K562 (cell line): ENCODE measurements around the gene AJAP1. TPM values are rescaled to one million over a fixed set of nuclear protein-coding genes. Genes with fewer than 3 reads are reported as not detected.

Experiments
- CEBPZ ChIP-seq: fragments of 150-350 bp; IDR thresholded peaks from 2 replicates; pipeline ENCODE4 v1.6.1; 2014; ENCODE audit warnings: low read depth, mild to moderate bottlenecking, low read length, borderline replicate concordance
- CTBP1 ChIP-seq: fragments of 450-650 bp; IDR thresholded peaks from 2 replicates; pipeline ENCODE4 v1.6.1; 2016; ENCODE audit warnings: borderline replicate concordance
- ETV1 ChIP-seq: fragments of 450-650 bp; conservative IDR thresholded peaks from 2 replicates; pipeline ENCODE4 v1.6.1; 2016; ENCODE audit warnings: missing genetic modification characterization, control low read depth, low read depth, missing compliant biosample characterization
- HLTF ChIP-seq: fragments of 450-650 bp; IDR thresholded peaks from 2 replicates; pipeline ENCODE4 v1.6.1; 2016
- JUN ChIP-seq, 2 experiments: sonication (generic) in 1 of 2; formaldehyde crosslinking in 1 of 2; IDR thresholded peaks; 2 replicates each; pipeline versions ENCODE4 v1.6.1 to v1.8.0; 2012 to 2022; ENCODE audit warnings: borderline replicate concordance in 2 of 2, mild to moderate bottlenecking in 2 of 2, improper control_type of control experiment in 1 of 2, low read depth in 1 of 2, low read length in 1 of 2, missing genetic modification reagents in 1 of 2
- KAT8 ChIP-seq: fragments of 450-650 bp; IDR thresholded peaks from 2 replicates; pipeline ENCODE4 v1.6.1; 2016; ENCODE audit warnings: low read depth, mild to moderate bottlenecking
- MAFG ChIP-seq: fragments of 450-650 bp; conservative IDR thresholded peaks from 2 replicates; pipeline ENCODE4 v1.6.1; 2016; ENCODE audit warnings: missing genetic modification characterization, missing compliant biosample characterization
- NCOR1 ChIP-seq: fragments of 450-650 bp; IDR thresholded peaks from 2 replicates; pipeline ENCODE4 v1.6.1; 2016; ENCODE audit warnings: mild to moderate bottlenecking, moderate library complexity
- SAFB2 ChIP-seq: fragments of 200-400 bp; formaldehyde crosslinking; IDR thresholded peaks from 2 replicates; pipeline ENCODE4 v1.6.1; 2018; ENCODE audit warnings: borderline replicate concordance, low read length, low read depth, moderate library complexity; ENCODE audit not compliant: severe bottlenecking
- SMARCA4 ChIP-seq: fragments of 450-650 bp; IDR thresholded peaks from 2 replicates; pipeline ENCODE4 v1.6.1; 2016
- ZNF277 ChIP-seq: fragments of 250-450 bp; sonication (Bioruptor Pico); IDR thresholded peaks from 2 replicates; pipeline ENCODE4 v1.8.0; 2022; ENCODE audit warnings: inconsistent platforms, mild to moderate bottlenecking, moderate library complexity, borderline replicate concordance
- ZNF318 ChIP-seq, 2 experiments: fragments of 450-650 bp; IDR thresholded peaks; 2 replicates each; pipeline ENCODE4 v1.6.1; 2016; ENCODE audit warnings: mild to moderate bottlenecking in 2 of 2, borderline replicate concordance in 1 of 2, low read depth in 1 of 2, moderate library complexity in 1 of 2
- ZNF395 ChIP-seq: fragments of 200-800 bp; sonication (Bioruptor generic); IDR thresholded peaks from 2 replicates; pipeline ENCODE4 v1.6.1; 2017; ENCODE audit warnings: missing genetic modification characterization, missing compliant biosample characterization
- polyA plus RNA-seq, 8 experiments: library from polyadenylated mRNA; depleted of rRNA in 4 of 8; stranded (reverse) in 5 of 8; unstranded in 3 of 8; fragments of >200 nt; fragmentation: Nextera tagmentation in 2 of 8; fragmentation: Illumina TruSeq in 1 of 8; extraction: Ambion mirVana in 2 of 8; extraction: Trizol in 1 of 8; gene quantifications; 2 replicates each; pipeline versions ENCODE4 v1.2.1 to v1.2.3, GENCODE V29; 2011 to 2014; ENCODE audit warnings: inconsistent platforms in 1 of 8, missing spikeins in 1 of 8
- total RNA-seq, 7 experiments: library from RNA; depleted of rRNA in 6 of 7; stranded (reverse); fragments of >200 nt in 6 of 7; fragmentation: Illumina TruSeq in 2 of 7; extraction: Trizol in 2 of 7; gene quantifications; 2 replicates each; pipeline versions ENCODE4 v1.2.1 to v1.2.3, GENCODE V29; 2011 to 2021; ENCODE audit warnings: low replicate concordance in 1 of 7

AJAP1 gene
- total and polyA plus RNA-seq, 9 of the 15 experiments (the other 6 are each of a cell fraction or from before 2014, with no cell fraction given) = not detected

DNA sequence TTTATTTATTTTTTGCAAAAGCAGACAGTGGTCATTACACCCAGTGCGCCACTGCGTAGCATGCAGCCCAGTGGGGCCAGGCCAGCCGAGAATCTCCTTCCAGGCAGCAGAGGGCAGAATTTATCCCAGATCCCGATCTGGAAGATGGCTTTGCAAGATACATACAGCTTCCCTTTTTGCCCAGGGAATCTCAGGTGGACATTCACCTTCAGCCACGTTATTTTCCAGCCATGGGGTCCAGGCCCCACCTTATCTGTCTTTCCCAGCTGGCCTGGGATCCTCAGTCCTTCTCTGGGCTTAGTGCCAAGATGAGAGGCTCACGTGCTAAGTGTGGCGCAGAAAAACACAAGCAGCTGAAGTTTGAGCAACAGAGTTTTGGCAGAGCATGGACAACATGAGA is 123.6 kb downstream of the AJAP1 start (continued):
- TF ChIP-seq CEBPZ (no peak), MAFG (tag) (no peak), KAT8 (no peak), ETV1 (no peak), SMARCA4 (peak; percentile 69), ZNF318 (IDR thresholded peaks at IDR 0.05; ENCODE audit: borderline replicate concordance in 1 of 2, low read depth in 1 of 2) (no peak), CTBP1 (peak; percentile 87; the same call in 1 of the 2 replicates), SAFB2 (no peak), NCOR1 (peak; percentile 45), ZNF277 (CRISPR knock-in tag) (no peak), HLTF (no peak), JUN (IDR thresholded peaks at IDR 0.05; ENCODE audit: borderline replicate concordance, low read depth, low read length) (no peak), JUN (CRISPR knock-in tag; IDR thresholded peaks at IDR 0.05; ENCODE audit: borderline replicate concordance) (no peak), ZNF395 (no peak)
